Measurements from ENCODE around the gene ZNF536. TPM values are rescaled to one million over a fixed set of nuclear protein-coding genes. Genes with fewer than 3 reads are reported as not detected.

Gene ZNF536
- total and polyA plus RNA-seq, 2 donors (not counting 3 experiments of a cell fraction or from before 2014, with no cell fraction given) = not detected

DNA sequence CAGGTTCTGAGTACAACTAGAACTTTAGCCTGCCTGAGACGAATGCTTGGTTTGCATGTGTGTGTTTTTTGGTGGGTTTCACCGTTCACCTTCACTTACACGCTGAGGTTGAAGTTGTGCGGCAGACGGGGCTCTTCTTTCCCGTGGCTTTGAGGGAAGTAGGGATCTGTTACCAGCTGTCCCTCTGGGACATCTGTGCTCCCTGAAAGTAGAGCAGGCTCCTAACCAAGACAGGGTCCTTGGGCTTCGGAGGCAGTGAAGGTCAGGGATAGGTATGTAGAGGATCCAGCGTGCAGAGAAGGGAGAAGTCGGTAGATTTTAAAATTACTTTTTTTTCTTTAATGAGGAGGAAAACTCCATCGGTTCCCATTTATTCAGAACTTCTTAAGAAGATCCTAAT, 48.7 kb downstream of the ZNF536 start:
- intact Hi-C loops (cut with micrococcal nuclease) = no loop called here
- ChIA-PET CTCF (no interaction called here), POLR2A (no interaction called here)
- BruUV-seq (replicated peaks) = no TSS peak
- Histone ChIP-seq H3K27ac (ENCODE audit: insufficient read depth, low read depth, low read length) (no peak overlapping the region), H3K4me1 (ENCODE audit: control insufficient read depth, extremely low read depth, insufficient read depth, low read length) (no peaks in the 10 kb centered on the region), H3K9me1 (replicated peaks; ENCODE audit: control insufficient read depth, extremely low read depth, insufficient read depth, low read length) (no peaks in the 10 kb centered on the region), H3K9ac (replicated peaks; ENCODE audit: extremely low read depth, insufficient read depth, low read length) (no peak overlapping the region), H2AFZ (ENCODE audit: low read depth, low read length) (no peak overlapping the region), H3K36me3 (ENCODE audit: control insufficient read depth in 2 of 2, extremely low read depth in 1 of 2, insufficient read depth in 2 of 2, low read length in 2 of 2) (no peaks in the 10 kb centered on the region), H3K79me2 (ENCODE audit: control insufficient read depth, insufficient read depth, low read length) (no peaks in the 10 kb centered on the region), H3K4me3 (replicated peaks in 1 of 3; ENCODE audit: insufficient read depth in 1 of 3, low read depth in 1 of 3, low read length in 3 of 3) (no peak overlapping the region), H3K9me3 (replicated peaks; ENCODE audit: control insufficient read depth, insufficient read depth, low read length) (peaks cover 4% of the 10 kb centered on the region), H4K20me1 (replicated peaks; ENCODE audit: control insufficient read depth, extremely low read depth, insufficient read depth, low read length) (no peaks in the 10 kb centered on the region), H3K27me3 (ENCODE audit: control insufficient read depth in 2 of 2, insufficient read depth in 2 of 2, low read length in 2 of 2) (no peaks in the 10 kb centered on the region), H3K4me2 (ENCODE audit: insufficient read depth, low read length) (no peak overlapping the region)
- TF ChIP-seq POLR2A (IDR thresholded peaks at IDR 0.05; ENCODE audit: low read depth, low read length) (no peak), MYC (IDR thresholded peaks at IDR 0.05; ENCODE audit: low read depth, low read length) (no peak), GATA2 (IDR thresholded peaks at IDR 0.05; ENCODE audit: insufficient read depth, insufficient read length, low read depth, low read length) (no peak), JUN (IDR thresholded peaks at IDR 0.05; ENCODE audit: borderline replicate concordance, insufficient read depth, insufficient read length, low read depth) (no peak), FOS (IDR thresholded peaks at IDR 0.05; ENCODE audit: borderline replicate concordance, insufficient read depth, low read length) (no peak), POLR2AphosphoS5 (IDR thresholded peaks at IDR 0.05; ENCODE audit: insufficient read depth, low read depth, low read length) (no peak), EZH2 (IDR thresholded peaks at IDR 0.05; ENCODE audit: borderline replicate concordance, low read depth, low read length, severe bottlenecking) (no peak)
- TF ChIP-seq, protein P1, sequence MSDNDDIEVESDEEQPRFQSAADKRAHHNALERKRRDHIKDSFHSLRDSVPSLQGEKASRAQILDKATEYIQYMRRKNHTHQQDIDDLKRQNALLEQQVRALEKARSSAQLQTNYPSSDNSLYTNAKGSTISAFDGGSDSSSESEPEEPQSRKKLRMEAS (IDR thresholded peaks at IDR 0.05; ENCODE audit: insufficient read depth, insufficient read length) = no peak
- TF ChIP-seq, protein P2, sequence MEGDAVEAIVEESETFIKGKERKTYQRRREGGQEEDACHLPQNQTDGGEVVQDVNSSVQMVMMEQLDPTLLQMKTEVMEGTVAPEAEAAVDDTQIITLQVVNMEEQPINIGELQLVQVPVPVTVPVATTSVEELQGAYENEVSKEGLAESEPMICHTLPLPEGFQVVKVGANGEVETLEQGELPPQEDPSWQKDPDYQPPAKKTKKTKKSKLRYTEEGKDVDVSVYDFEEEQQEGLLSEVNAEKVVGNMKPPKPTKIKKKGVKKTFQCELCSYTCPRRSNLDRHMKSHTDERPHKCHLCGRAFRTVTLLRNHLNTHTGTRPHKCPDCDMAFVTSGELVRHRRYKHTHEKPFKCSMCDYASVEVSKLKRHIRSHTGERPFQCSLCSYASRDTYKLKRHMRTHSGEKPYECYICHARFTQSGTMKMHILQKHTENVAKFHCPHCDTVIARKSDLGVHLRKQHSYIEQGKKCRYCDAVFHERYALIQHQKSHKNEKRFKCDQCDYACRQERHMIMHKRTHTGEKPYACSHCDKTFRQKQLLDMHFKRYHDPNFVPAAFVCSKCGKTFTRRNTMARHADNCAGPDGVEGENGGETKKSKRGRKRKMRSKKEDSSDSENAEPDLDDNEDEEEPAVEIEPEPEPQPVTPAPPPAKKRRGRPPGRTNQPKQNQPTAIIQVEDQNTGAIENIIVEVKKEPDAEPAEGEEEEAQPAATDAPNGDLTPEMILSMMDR (IDR thresholded peaks at IDR 0.05; ENCODE audit: extremely low read depth in 1 of 2, insufficient read depth in 1 of 2, low read depth in 1 of 2, low read length in 2 of 2) = no peak
- no peak for FAIRE-seq
- dilution Hi-C loops (cut with MboI; ENCODE audit: extremely low pct_ligation_motif_present, low sequenced_read_pairs) = no loop called here
- no peak for DNase-seq (ENCODE audit: low read depth, low spot score)
